ENCODE results near the gene LRRC10B.
A peak's percentile ranks its signal among the peaks of the same experiment; 100 is the strongest.

DNA sequence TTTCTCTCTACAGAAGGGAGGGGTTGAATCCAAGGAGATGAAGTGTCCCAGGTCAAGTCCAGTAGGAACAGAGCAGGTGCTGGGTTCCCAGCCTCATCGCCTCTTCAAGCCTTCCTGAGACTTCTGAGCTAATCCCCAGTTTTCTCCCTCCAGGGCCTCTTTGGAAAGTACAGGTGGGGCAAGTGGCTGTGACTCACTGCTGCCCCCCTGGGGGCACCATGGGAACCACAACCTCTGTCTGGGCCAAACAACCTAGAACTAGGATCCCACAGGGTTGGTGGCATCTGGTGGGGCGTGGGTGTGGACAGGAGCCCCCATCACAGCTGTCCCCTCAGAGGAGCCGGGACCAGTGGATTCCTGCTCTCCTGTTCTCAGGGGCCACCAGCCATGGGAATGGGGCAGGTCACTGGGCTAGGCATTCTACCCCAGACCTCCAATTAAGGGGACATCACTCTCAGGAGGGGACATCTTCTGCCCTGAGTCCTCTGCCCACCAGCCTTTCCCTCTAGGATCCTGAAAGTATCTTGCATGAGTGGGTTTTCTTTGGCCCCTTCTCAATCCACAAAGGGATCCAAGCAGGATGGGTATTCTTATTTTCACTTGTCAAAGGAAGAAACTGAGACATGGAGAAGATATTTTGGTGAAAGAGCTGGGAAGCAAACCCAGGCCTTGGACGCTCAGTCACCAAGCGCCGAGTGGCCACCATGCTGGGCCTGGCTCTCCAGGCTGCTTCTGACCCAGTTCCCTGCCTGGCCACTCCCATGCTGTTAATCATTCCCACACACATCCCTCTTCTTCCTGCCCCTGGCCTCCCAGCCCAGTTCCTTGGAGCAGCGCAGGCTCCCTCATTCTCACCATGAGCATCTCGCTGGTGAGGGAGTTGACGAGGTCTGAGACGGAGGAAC lies 23.8 kb downstream of the LRRC10B start:
- TF ChIP-seq EZH2 (IDR thresholded peaks at IDR 0.05; ENCODE audit: low read depth): no peak
- TF ChIP-seq, protein P1, sequence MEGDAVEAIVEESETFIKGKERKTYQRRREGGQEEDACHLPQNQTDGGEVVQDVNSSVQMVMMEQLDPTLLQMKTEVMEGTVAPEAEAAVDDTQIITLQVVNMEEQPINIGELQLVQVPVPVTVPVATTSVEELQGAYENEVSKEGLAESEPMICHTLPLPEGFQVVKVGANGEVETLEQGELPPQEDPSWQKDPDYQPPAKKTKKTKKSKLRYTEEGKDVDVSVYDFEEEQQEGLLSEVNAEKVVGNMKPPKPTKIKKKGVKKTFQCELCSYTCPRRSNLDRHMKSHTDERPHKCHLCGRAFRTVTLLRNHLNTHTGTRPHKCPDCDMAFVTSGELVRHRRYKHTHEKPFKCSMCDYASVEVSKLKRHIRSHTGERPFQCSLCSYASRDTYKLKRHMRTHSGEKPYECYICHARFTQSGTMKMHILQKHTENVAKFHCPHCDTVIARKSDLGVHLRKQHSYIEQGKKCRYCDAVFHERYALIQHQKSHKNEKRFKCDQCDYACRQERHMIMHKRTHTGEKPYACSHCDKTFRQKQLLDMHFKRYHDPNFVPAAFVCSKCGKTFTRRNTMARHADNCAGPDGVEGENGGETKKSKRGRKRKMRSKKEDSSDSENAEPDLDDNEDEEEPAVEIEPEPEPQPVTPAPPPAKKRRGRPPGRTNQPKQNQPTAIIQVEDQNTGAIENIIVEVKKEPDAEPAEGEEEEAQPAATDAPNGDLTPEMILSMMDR (conservative IDR thresholded peaks at IDR 0.05): peak; percentile 94

All from PC-9 (cell line).